Left lung (tissue), 10 donors: ENCODE measurements around the gene CCDC54. TPM values are rescaled to one million over a fixed set of nuclear protein-coding genes. Genes with fewer than 3 reads are reported as not detected.

ENCODE experiments used
- ATAC-seq: fragments of 200-7000 bp; cut with Tn5 transposase; one replicate; pipeline ENCODE4 v1.9.1; 2020; ENCODE audit warnings: moderate library complexity
- DNase-seq, 4 donors: peaks; one replicate each; pipeline ENCODE4 v3.0.0-alpha.2; 2013 to 2020
- H3K27ac ChIP-seq, 2 donors: fragments of 200-600 bp; sonication (generic) in 1 of 2; one replicate each; pipeline versions ENCODE4 v1.5.0 to v1.8.0; 2020 to 2021
- H3K27me3 ChIP-seq, 2 donors: fragments of 200-600 bp; sonication (generic) in 1 of 2; one replicate each; pipeline versions ENCODE4 v1.5.0 to v1.8.0; 2020 to 2021
- H3K36me3 ChIP-seq, 2 donors: fragments of 200-600 bp; sonication (generic) in 1 of 2; one replicate each; pipeline versions ENCODE4 v1.5.0 to v1.8.0; 2020 to 2021
- H3K4me1 ChIP-seq, 2 donors: fragments of 200-600 bp; one replicate each; pipeline ENCODE4 v1.8.0; 2021
- H3K4me3 ChIP-seq, 2 donors: fragments of 200-600 bp; sonication (generic) in 1 of 2; one replicate each; pipeline versions ENCODE4 v1.5.0 to v1.8.0; 2020 to 2021; ENCODE audit warnings: mild to moderate bottlenecking in 1 of 2
- H3K9me3 ChIP-seq, 2 donors: fragments of 200-600 bp; sonication (generic) in 1 of 2; one replicate each; pipeline versions ENCODE4 v1.5.0 to v1.8.0; 2020 to 2021
- CTCF ChIP-seq, 2 donors: fragments of 200-600 bp; sonication (generic) in 1 of 2; IDR thresholded peaks; one replicate each; pipeline versions ENCODE4 v1.5.0 to v1.8.0; 2021; ENCODE audit warnings: antibody characterized with exemption in 2 of 2
- intact Hi-C, 2 donors: fragments of 100-400 bp; cut with DNase I; formaldehyde crosslinking; loops; one replicate each; pipeline versions ENCODE4 v1.11.2 to v1.14.2; 2022
- polyA plus RNA-seq, 6 donors: library from polyadenylated mRNA; unstranded; fragments of 120-200 nt; gene quantifications; one replicate each; pipeline ENCODE4 v1.2.1, GENCODE V29; 2013; ENCODE audit not compliant: insufficient read length in 6 of 6
- total RNA-seq, 2 donors: library from RNA; stranded (reverse); fragmentation: NEBNext Ultra II Directional; extraction: Animal tissue kit (Norgen Biotek cat#: 25700); gene quantifications; one replicate each; pipeline ENCODE4 v1.2.1, GENCODE V29; 2021
- donor health status: DM: no; HTN: yes; CAD: no.
- donor health status: DM: no; HTN: no; CAD: no.

CCDC54 gene
- total and polyA plus RNA-seq, 8 donors = 0.13 to 0.18 (median 0.15) TPM; not detected in 4

GRCh38 chr3:107408513-107408912 is 31.3 kb downstream of the CCDC54 start:
- Histone ChIP-seq H3K27ac (no peak overlapping the region), H3K4me1 (no peaks in the 10 kb centered on the region), H3K27me3 (no peaks in the 10 kb centered on the region), H3K36me3 (no peaks in the 10 kb centered on the region), H3K4me3 (no peak overlapping the region), H3K9me3 (peaks cover 0 to 14% of the 10 kb centered on the region in 2 donors)
- ATAC-seq (no peak), DNase-seq (no peak)
- TF ChIP-seq CTCF (IDR thresholded peaks at IDR 0.05) = no peak
- intact Hi-C loops = no loop called here

GRCh38 chr3:107409365-107409764 is 32.1 kb downstream of the CCDC54 start:
- no peak for TF ChIP-seq CTCF (IDR thresholded peaks at IDR 0.05)
- H3K27ac ChIP-seq = no peak overlapping the region
- H3K27me3 ChIP-seq = no peaks in the 10 kb centered on the region
- no peak for ATAC-seq
- H3K9me3 ChIP-seq = peaks cover 0 to 14% of the 10 kb centered on the region in 2 donors
- no peaks in the 10 kb centered on the region for H3K4me1 ChIP-seq
- H3K36me3 ChIP-seq = no peaks in the 10 kb centered on the region
- intact Hi-C loops = no loop called here
- H3K4me3 ChIP-seq = no peak overlapping the region
- DNase-seq = no peak

- Histone ChIP-seq H3K9me3 (peaks cover 0 to 14% of the 10 kb centered on the region in 2 donors), H3K27ac (no peak overlapping the region), H3K36me3 (no peaks in the 10 kb centered on the region), H3K27me3 (no peaks in the 10 kb centered on the region), H3K4me1 (no peaks in the 10 kb centered on the region), H3K4me3 (no peak overlapping the region)
- DNase-seq = no peak
- no peak for ATAC-seq
- intact Hi-C loops = no loop called here
- TF ChIP-seq CTCF (IDR thresholded peaks at IDR 0.05) = no peak
Observed at GRCh38 chr3:107410606-107411005, 33.4 kb downstream of the CCDC54 start.

GRCh38 chr3:107411056-107411455 is 33.8 kb downstream of the CCDC54 start:
- ATAC-seq (no peak), DNase-seq (no peak)
- no peaks in the 10 kb centered on the region for H3K36me3 ChIP-seq
- peaks cover 0 to 14% of the 10 kb centered on the region in 2 donors for H3K9me3 ChIP-seq
- H3K4me1 ChIP-seq = no peaks in the 10 kb centered on the region
- no peak for TF ChIP-seq CTCF (IDR thresholded peaks at IDR 0.05)
- H3K4me3 ChIP-seq = no peak overlapping the region
- intact Hi-C loops = no loop called here
- H3K27ac ChIP-seq = no peak overlapping the region
- no peaks in the 10 kb centered on the region for H3K27me3 ChIP-seq

- no peak for ATAC-seq
- H3K27ac ChIP-seq = no peak overlapping the region
- no peaks in the 10 kb centered on the region for H3K27me3 ChIP-seq
- H3K9me3 ChIP-seq = peaks cover 0 to 14% of the 10 kb centered on the region in 2 donors
- TF ChIP-seq CTCF (IDR thresholded peaks at IDR 0.05) = no peak
- no peak for DNase-seq
- H3K4me3 ChIP-seq = no peak overlapping the region
- H3K4me1 ChIP-seq = no peaks in the 10 kb centered on the region
- no peaks in the 10 kb centered on the region for H3K36me3 ChIP-seq
- intact Hi-C loops = no loop called here
Observed at GRCh38 chr3:107411779-107412178, 34.5 kb downstream of the CCDC54 start.
